A172 (cell line): ENCODE results near the gene CAPN3. TPM values are rescaled to one million over a fixed set of nuclear protein-coding genes. Genes with fewer than 3 reads are reported as not detected.
"Not testable (repeated sequence)": the region's sequence is repeated elsewhere in the genome, so short reads cannot be mapped to it uniquely, and the experiment has no call there.

ENCODE experiments used
- DNase-seq: peaks from one replicate; pipeline ENCODE4 v3.0.0-alpha.2; 2015; ENCODE audit warnings: low spot score
- total RNA-seq: library from RNA; depleted of rRNA; stranded (reverse); fragments of >200 nt; shearing (Covaris generic); gene quantifications from 2 replicates; pipeline ENCODE4 v1.2.3, GENCODE V29; 2014; rRNA removed

The CAPN3 gene
- total RNA-seq = 0.12 TPM in 1 of 2 replicates, not detected in the other

DNA sequence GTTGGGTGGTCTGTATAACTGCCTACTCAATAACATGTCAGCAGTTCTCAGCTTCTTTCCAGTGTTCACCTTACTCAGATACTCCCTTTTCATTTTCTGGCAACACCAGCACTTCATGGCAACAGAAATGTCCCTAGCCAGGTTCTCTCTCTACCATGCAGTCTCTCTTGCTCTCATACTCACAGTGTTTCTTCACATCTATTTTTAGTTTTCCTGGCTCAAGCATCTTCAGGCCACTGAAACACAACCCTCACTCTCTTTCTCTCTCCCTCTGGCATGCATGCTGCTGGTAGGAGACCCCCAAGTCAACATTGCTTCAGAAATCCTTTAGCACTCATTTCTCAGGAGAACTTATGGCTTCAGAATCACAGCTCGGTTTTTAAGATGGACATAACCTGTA lies at the start of gene CAPN3:
CAPN3 (plus strand) TSS at position 253 of the 400 bp plus-strand sequence. CDS start 305 bp downstream, outside the sequence.
- DNase-seq = no peak

DNA sequence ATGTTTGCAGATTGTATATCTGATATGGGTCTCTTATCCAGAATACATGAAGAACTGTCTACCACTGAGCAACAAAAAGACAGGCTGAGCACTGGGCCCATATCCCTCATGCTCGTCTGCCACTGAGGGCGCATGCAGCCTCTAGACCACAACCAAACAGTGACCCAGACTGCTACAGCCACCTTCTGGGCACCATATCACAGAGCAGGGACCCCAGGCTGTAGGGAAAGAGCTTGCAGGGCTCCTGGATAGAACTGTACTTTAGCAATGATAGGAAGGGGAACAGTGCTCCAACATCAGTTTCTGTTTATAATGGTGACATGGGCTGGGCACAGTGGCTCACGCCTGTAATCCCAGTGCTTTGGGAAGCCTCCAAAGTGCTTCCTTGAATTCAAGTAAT lies 45.8 kb upstream of the CAPN3 start:
- DNase-seq = no peak

DNA sequence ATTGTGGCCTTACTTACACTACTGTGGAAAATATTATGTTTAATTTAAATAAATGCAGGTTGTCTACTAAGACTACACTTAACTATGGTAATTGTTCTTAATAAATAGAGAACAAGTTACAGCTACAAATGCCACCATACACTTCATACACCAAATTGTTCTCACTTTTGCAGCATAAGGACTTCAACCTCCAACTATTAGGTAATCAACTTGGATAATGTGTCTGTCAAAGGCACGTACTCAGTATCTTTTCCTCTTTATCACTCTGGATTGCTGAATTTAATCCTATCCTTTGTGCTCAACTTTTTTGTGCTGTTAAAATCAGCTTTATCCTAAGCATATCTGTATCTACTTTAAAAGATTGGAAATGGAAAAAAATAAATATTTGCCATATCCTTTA lies 44.5 kb upstream of the CAPN3 start:
- no peak for DNase-seq

DNA sequence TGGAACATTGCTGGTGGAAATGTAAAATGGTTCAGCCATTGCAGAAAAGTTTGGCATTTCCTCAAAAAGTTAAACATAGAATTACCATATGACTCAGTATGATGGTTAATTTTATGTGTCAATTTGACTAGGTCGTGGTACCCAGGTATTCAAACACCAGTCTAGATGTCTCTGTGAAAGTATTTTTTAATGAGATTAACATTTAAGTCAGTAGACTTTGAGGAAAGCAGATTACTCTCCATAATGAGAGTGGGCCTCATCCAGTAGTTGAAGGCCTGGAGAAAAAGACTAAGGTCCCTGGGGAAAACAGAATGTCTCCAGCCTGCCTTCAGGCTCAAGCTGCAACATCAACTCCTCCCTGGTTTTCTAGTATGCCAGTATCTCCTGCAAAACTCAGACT lies 43.8 kb upstream of the CAPN3 start:
- DNase-seq = no peak

DNA sequence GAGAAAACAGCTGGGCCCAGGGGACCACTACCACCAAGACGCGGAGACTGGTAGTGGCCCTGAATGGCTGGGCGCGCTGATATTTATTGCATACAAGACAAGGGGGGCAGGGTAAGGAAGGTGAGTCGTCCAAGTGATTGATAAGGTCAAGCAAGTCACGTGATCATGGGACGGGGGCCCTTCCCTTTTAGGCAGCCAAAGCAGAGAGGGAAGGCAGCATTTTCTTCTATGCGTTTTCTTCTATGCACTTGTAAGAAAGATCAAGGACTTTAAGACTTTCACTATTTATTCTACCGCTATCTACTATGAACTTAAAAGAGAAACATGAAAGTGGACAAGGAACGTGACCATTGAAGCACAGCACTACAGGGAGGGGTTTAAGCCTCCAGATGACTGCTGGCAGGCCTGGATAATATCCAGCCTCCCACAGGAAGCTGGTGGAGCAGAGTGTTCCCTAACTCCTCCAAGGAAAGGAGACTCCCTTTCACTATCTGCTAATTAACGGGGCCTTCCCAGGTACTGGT lies 43.0 kb upstream of the CAPN3 start:
- not testable (repeated sequence) for DNase-seq

DNA sequence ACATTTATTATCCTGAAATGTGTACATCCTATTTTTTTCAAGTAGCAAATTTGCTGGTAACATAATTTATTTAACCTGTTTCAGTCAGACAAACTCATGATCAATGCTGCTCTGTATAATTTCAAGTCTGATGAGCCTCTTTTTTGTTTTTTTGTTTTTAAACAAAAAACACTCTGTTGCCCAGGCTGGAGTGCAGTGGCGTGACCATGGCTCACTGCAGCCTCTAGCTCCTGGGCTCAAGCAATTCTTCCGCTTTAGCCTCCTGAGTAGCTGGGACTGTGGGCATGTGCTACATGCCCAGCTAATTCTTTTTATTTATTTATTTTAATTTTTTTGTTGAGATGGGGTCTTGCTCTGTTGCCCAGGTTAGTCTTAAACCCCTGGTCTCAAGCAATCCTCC lies 40.1 kb upstream of the CAPN3 start:
- no peak for DNase-seq

DNA sequence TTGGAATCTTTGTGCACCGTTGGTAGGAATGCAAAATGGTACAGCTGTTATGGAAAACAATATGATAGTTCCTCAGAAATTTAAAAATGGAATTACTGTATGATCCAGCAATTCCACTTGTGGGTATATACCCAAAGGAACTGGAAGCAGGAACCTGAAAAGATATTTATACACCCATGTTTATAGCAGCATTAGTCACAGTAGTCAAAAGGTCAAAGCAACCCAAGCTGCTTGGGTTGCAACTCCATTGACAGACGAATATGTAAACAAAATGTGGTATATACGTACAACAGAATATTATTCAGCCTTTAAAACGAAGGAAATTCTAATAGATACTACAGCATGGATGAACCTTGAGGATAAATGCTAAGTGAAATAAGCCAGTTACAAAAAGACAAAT lies 35.0 kb upstream of the CAPN3 start:
- DNase-seq = no peak

DNA sequence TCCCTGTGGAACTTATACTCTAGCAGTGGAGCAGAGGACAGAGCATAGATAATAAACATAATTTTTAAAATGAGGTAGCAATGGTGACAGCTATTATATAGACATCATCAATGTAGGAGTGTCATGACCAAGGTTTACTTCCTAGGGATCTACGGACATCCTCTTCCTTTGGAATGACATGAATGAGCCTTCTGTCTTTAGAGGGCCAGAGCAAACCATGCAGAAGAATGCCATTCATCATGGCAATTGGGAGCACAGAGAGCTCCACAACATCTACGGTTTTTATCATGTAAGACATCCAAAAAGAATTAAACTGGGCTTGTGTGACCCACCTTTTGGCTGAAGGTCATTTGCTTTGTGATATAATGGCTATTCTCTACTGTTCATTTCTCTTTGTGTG lies 30.1 kb upstream of the CAPN3 start:
- no peak for DNase-seq

DNA sequence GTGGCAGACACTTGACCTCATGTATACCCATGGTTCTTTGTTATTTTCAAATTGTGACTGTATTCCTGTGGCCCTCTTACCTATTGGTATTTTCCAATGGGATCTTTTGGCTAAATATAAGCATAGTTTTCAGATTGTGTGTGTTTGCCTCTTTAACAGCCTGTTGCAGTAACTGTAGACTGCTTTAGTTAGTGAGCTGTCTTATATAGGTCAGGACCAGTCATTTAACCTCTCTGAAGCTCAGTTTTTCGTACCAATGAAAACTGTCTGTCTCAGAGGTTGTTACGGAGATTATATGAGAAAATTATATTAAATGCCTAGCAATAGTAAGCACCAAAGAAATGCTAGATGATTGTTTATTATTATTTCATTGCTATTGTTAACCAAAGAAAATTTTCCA lies 29.3 kb upstream of the CAPN3 start:
- no peak for DNase-seq

DNA sequence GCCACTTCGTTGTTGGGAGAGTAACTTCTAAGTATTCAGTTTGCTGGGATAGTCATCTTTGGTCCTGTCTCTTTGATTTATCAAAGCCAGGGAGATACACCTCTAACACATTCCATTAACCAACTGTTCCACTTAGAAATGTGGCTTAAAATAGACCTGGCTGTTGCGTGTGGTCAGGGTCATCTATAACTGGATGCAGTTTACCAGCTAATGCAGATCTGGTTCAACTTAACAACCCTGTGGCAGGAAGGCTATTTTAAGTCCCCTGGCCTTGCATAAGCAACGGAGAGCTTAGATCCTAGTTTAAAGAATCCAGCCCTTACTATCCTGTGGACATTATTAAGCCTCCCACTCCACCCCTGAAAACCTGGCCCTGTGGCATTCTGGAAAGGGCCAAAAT lies 28.1 kb upstream of the CAPN3 start:
- no peak for DNase-seq

DNA sequence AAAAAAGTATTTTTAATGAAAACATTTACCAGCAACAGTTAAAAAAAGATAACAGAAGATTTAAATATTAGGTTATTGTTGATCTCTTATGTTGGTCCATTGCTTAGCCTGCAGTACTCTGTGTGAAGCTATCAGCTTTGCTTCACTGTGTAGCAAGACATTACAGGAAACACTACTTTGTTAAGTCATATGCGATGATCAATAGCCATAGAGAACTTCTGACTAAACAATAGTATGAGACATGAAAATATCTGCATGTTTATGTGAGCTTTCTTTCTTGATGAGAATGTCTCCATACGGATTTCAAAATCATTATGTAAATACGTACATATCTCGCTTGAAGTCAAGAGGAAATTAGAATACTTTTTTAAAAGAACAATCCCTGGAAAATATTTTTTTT lies 27.0 kb upstream of the CAPN3 start:
- no peak for DNase-seq

DNA sequence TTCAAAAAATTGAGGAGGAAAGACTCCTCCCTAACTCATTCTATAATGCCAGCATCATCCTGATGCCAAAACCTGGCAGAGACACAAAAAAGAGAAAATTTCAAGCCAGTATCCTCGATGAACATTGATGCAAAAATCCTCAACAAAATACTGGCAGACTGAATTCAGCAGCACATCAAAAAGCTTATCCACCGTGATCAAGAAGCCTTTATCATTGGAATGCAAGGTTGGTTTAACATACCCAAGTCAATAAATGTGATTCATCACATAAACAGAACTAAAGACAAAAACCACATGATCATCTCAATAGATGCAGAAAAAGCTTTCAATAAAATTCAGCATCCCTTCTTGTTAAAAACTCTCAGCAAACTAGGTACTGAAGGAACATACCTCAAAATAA lies 24.2 kb upstream of the CAPN3 start:
- DNase-seq = no peak

DNA sequence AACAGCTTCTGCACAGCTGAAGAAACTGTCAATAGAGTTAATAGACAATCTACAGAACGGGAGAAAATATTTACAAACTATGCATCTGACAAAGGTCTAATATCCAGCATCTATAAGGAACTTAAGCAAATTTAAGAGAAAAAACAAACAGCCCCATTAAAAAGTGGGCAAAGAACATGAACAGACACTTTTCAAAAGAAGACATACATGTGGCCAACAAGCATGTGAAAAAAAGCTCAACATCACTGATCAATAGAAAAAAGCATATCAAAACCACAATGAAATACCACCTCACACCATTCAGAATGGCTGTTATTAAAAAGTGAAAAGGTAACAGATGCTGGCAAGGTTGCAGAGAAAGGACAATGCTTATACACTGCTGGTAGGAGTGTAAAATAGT lies 22.7 kb upstream of the CAPN3 start:
- not testable (repeated sequence) for DNase-seq

DNA sequence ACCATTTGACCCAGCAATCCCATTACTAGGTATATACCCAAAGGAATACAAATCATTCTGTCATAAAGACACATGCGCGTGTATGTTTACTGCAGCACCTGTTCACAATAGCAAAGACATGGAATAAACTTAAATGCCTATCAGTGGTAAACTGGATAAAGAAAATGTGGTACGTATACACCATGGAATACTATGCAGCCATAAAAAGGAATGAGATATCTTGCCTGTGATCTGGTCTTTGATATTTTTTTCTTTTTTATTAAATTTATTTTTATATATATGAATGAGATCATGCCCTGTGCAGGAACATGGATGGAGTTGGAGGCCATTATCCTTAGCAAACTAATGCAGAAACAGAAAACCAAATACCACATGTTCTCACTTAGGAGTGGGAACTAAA lies 22.2 kb upstream of the CAPN3 start:
- not testable (repeated sequence) for DNase-seq

DNA sequence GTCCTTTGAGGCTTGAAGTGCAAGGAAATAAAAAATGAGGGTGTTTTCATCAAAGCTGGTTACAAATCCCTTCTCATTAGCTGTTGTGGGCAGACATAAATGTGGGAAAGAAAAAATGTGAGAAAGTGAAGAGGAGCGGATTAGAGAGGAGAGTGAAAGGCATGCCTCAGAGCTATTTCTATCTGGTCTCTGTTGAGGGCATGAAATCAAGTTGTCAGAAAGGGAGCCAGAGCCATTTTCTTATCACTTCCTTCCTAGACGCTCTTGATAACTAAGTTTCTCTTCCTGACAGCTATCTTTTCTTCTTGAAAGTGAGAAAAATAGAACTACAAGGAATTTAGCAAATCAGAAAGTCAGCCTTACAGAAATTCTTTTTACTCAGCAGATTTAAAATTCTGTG lies 20.8 kb upstream of the CAPN3 start:
- no peak for DNase-seq

DNA sequence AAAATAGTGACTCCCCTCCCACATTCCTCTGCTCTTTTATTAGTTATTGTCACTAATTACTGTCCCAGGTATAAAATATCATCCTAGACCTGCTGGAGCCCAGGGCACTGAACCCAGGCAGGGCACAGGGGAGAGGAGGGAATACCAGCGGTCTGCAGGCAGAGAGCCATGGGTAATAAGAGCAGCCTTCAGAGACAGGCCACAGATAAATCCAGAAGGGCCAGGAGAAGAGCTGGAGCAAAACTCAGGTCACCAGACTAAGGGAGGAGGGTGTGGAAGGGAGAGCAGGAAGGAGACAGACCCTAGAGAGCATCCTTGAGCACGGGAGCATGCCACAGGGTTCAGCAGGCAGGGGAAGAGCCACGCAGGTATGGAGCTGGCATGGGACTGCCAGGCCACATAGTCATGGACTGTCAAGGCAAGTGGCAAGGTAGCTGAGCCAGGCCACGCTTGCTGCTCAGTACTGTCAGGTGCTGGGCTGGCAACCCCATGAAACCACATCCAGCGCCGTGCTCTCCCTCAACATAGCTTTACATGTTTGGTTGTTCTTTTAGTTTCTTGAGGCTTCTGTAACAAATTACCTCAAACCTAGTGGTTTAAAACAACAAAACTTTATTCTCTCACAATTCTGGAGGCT lies 15.6 kb upstream of the CAPN3 start:
- no peak for DNase-seq

DNA sequence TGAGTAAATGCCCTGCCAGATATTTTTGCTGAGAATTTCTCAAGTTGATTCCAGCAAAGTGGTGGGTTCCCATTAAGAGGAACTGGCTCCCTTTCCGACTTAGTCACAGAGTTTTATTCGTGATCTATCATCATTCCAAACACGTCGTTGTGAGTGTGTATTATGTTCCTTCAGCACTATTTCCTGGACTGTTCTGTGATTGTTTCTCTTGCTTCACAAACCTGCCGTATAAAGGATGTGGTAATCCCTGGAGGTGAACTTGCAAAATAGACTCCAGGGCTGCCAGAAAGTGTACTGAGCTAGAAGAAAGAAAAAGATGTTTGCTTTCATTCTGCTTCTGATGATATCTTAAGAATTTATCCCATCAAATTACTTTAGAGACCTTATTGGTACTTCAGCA lies 14.5 kb upstream of the CAPN3 start:
- no peak for DNase-seq

DNA sequence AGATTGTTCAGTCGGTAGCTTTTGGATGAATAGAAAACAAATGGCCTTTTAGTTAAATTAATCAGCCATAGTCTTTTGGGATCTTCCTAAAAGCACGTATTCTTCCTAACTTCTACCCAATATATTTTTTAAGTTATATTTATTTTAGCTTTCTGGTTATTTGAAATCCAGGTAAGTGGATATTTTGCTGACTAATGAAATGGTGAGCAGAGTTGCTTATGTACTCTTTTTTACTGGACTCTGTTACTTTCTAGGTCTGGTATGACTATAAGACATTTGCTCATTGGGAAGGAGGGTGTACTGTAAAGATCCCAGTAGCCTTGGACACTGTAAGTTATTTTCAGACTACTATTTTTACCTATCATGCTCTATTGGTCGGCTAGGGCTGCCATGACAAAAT lies 13.8 kb upstream of the CAPN3 start:
- no peak for DNase-seq

DNA sequence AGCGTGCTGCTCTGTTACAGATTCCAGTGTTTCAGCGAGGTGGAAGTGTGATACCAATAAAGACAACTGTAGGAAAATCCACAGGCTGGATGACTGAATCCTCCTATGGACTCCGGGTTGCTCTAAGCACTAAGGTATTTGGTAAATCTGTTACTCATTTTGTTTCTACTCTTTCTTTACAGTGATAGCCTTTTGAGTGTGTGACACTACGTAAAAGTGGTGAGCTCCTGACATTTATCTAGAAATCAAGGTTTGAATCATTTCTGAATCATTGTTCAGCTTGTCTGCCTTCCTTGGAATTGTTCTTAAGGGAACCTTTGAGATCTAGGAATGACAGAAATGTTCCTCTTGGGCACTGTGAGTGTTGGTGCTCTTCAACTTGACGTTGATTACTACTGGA lies 11.2 kb upstream of the CAPN3 start:
- no peak for DNase-seq

DNA sequence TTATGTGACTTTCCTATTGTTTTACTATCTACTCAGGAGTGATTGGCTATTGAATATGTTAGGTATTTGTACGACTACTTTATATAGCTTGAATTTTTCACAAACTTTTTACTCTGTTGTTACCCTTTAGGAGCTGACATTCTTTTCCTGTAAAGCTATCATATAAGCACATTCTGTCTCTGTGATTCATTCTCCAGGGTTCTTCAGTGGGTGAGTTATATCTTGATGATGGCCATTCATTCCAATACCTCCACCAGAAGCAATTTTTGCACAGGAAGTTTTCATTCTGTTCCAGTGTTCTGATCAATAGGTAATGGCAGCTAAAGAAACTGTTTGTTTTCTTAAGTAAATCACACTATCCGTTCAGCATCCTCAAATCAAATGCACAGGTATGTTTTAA lies 10.1 kb upstream of the CAPN3 start:
- DNase-seq = no peak

DNA sequence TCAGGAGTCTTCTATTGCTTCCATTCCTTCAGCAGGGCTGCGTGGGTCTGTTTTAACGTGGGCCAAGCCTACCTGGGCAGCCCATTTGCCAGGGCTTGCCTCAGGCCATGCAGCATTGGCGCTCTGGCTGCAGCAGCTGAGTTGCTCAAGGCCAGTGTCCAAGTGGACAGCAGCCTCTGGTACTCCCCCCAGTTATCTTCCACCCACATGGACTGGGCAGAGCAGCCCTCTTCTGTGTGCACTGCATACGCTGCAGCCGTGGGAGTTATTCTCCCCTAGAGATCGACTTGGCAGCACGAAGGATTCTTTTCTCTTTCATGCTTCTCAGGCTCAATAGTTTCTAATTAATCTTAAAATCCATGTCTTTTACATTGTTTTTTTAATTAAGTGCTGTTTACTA lies 6.9 kb upstream of the CAPN3 start:
- DNase-seq = no peak

DNA sequence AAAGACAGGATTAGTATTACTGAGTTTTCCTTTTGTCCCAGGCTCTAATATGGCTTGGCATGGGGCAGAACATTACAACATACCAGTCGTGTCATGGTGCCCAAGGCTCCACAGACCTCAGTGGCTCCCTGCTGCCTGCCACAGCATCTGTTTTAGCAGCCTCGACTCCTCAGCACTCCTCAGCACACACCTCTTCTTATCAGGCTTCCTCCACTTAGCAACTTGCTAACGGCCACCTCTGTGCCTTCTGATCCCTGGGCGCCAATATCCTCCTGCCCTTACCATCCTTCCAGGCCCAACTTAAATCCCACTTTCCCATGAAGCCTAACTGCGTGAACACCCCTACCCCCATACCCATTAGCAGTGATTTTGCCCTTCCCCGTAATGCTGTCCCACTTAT lies 6.2 kb upstream of the CAPN3 start:
- DNase-seq = no peak

DNA sequence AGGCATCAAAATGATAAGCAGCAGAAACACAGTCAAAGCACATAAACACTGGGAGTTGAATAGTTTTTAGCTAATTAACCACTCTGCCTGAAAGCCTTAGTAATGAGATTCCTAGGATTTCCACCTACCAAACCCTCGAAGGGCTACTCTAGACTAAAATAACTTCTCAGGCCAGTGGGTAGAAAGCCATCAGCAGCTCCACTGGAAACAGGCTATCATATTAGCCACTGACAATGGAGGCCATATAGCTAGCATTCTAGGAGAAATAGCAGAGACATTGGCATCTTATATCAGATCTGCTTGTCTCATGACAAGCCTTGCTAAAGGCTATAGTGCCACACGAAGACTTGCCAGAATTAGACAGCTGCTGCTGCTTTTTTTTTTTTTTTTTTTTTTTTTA lies 4.5 kb upstream of the CAPN3 start:
- DNase-seq = no peak

DNA sequence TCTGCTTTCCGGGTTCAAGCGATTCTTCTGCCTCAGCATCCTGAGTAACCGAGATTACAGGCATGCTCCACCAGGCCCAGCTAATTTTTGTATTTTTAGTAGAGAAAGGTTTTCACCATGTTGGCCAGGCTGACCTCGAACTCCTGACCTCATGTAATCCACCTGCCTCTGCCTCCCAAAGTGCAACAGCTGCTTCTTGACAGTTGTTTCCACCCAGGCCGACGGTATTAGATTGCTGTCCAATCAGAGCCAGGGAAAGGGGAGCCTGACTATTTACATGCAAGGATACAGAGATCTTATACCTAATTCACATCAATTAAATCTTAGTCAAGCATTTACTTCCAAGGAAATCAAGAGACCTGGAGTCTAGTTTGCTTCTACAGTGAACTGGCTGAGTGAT lies 4.0 kb upstream of the CAPN3 start:
- no peak for DNase-seq
